Endothelial cell (in vitro differentiated cells): ENCODE results near the gene LRFN2. TPM values are rescaled to one million over a fixed set of nuclear protein-coding genes. Genes with fewer than 3 reads are reported as not detected.

Source experiments
- DNase-seq: peaks from one replicate; pipeline ENCODE4 v3.0.0; 2021; ENCODE audit warnings: low spot score
- H3K27ac Mint-ChIP-seq: one replicate; pipeline ENCODE4 v1.8.0; 2021; ENCODE audit warnings: mixed read lengths, inconsistent platforms; ENCODE audit not compliant: unreplicated experiment
- H3K27me3 Mint-ChIP-seq: one replicate; pipeline ENCODE4 v1.8.0; 2021; ENCODE audit warnings: mild to moderate bottlenecking, moderate library complexity, mixed read lengths, inconsistent platforms; ENCODE audit not compliant: unreplicated experiment
- H3K36me3 Mint-ChIP-seq: one replicate; pipeline ENCODE4 v1.8.0; 2021; ENCODE audit warnings: mild to moderate bottlenecking, low read depth, mixed read lengths, inconsistent platforms; ENCODE audit not compliant: unreplicated experiment
- H3K4me1 Mint-ChIP-seq: one replicate; pipeline ENCODE4 v1.8.0; 2021; ENCODE audit warnings: mild to moderate bottlenecking, mixed read lengths, inconsistent platforms; ENCODE audit not compliant: unreplicated experiment
- H3K4me3 Mint-ChIP-seq: one replicate; pipeline ENCODE4 v1.8.0; 2021; ENCODE audit warnings: mild to moderate bottlenecking, mixed read lengths, inconsistent platforms; ENCODE audit not compliant: unreplicated experiment
- H3K9me3 Mint-ChIP-seq: one replicate; pipeline ENCODE4 v1.8.0; 2021; ENCODE audit warnings: mixed read lengths, inconsistent platforms; ENCODE audit not compliant: unreplicated experiment
- CTCF ChIP-seq: fragments of 200-600 bp; sonication (generic); IDR thresholded peaks from one replicate; pipeline ENCODE4 v1.5.0; 2021; ENCODE audit warnings: antibody characterized with exemption; ENCODE audit not compliant: unreplicated experiment
- total RNA-seq: library from RNA; stranded (reverse); fragmentation: NEBNext Ultra II Directional; extraction: Animal tissue kit (Norgen Biotek cat#: 25700); gene quantifications from one replicate; pipeline ENCODE4 v1.2.1, GENCODE V29; 2021; ENCODE audit not compliant: unreplicated experiment

Gene LRFN2
- total RNA-seq, 1 donor from 2014 or later = 0.59 TPM

GRCh38 chr6:40406175-40406574 is 181.0 kb downstream of the LRFN2 start:
- Mint-ChIP-seq H3K27me3 (peaks cover 2% of the 10 kb centered on the region), H3K4me3 (no peak overlapping the region), H3K9me3 (no peaks in the 10 kb centered on the region), H3K36me3 (no peaks in the 10 kb centered on the region), H3K27ac (no peak overlapping the region), H3K4me1 (peaks cover 24% of the 10 kb centered on the region)
- TF ChIP-seq CTCF = no peak
- DNase-seq = no peak

GRCh38 chr6:40400738-40401137 is 186.4 kb downstream of the LRFN2 start:
- TF ChIP-seq CTCF = no peak
- Mint-ChIP-seq H3K4me3 (no peak overlapping the region), H3K27me3 (peaks cover 2% of the 10 kb centered on the region), H3K9me3 (no peaks in the 10 kb centered on the region), H3K27ac (no peak overlapping the region), H3K4me1 (peaks cover 15% of the 10 kb centered on the region), H3K36me3 (no peaks in the 10 kb centered on the region)
- DNase-seq = no peak

- no peak overlapping the region for H3K27ac Mint-ChIP-seq
- no peak overlapping the region for H3K4me3 Mint-ChIP-seq
- no peaks in the 10 kb centered on the region for H3K36me3 Mint-ChIP-seq
- no peak for DNase-seq
- no peaks in the 10 kb centered on the region for H3K9me3 Mint-ChIP-seq
- no peak for TF ChIP-seq CTCF
- peaks cover 2% of the 10 kb centered on the region for H3K27me3 Mint-ChIP-seq
- H3K4me1 Mint-ChIP-seq = peaks cover 8% of the 10 kb centered on the region
Measured at GRCh38 chr6:40399888-40400457, 187.2 kb downstream of the LRFN2 start.

- no peak for TF ChIP-seq CTCF
- H3K27me3 Mint-ChIP-seq = peaks cover 2% of the 10 kb centered on the region
- peaks cover 6% of the 10 kb centered on the region for H3K4me1 Mint-ChIP-seq
- no peak overlapping the region for H3K4me3 Mint-ChIP-seq
- no peak overlapping the region for H3K27ac Mint-ChIP-seq
- no peaks in the 10 kb centered on the region for H3K9me3 Mint-ChIP-seq
- DNase-seq = no peak
- H3K36me3 Mint-ChIP-seq = no peaks in the 10 kb centered on the region
Measured at GRCh38 chr6:40398810-40399477, 188.2 kb downstream of the LRFN2 start.

GRCh38 chr6:40398034-40398691 is 189.0 kb downstream of the LRFN2 start:
- TF ChIP-seq CTCF = no peak
- no peaks in the 10 kb centered on the region for H3K36me3 Mint-ChIP-seq
- no peaks in the 10 kb centered on the region for H3K9me3 Mint-ChIP-seq
- no peak overlapping the region for H3K4me3 Mint-ChIP-seq
- no peak overlapping the region for H3K27ac Mint-ChIP-seq
- H3K4me1 Mint-ChIP-seq = no peaks in the 10 kb centered on the region
- DNase-seq = no peak
- H3K27me3 Mint-ChIP-seq = peaks cover 2% of the 10 kb centered on the region
